Hepatocyte (in vitro differentiated cells): ENCODE results near the gene TIMP4. TPM values are rescaled to one million over a fixed set of nuclear protein-coding genes. Genes with fewer than 3 reads are reported as not detected.

ENCODE experiments used
- DNase-seq: peaks from one replicate; pipeline ENCODE4 v3.0.0-alpha.2; 2016; ENCODE audit warnings: low spot score
- H2AFZ ChIP-seq: fragments of 200-600 bp; sonication (generic); 2 replicates; pipeline ENCODE4 v1.6.0; 2016; ENCODE audit warnings: antibody characterized with exemption, mild to moderate bottlenecking
- H3K27ac ChIP-seq: fragments of 200-600 bp; sonication (generic); 2 replicates; pipeline ENCODE4 v1.5.1; 2016; ENCODE audit warnings: mild to moderate bottlenecking
- H3K27me3 ChIP-seq: fragments of 200-600 bp; sonication (generic); 2 replicates; pipeline ENCODE4 v1.6.1; 2016
- H3K36me3 ChIP-seq: fragments of 200-600 bp; sonication (generic); replicated peaks from 2 replicates; pipeline ENCODE4 v1.5.1; 2016; ENCODE audit warnings: low read depth; ENCODE audit not compliant: insufficient read depth
- H3K4me1 ChIP-seq: fragments of 200-600 bp; sonication (generic); 2 replicates; pipeline ENCODE4 v1.5.1; 2016; ENCODE audit warnings: mild to moderate bottlenecking, moderate library complexity; ENCODE audit not compliant: insufficient read depth
- H3K4me2 ChIP-seq: fragments of 200-600 bp; sonication (generic); 2 replicates; pipeline ENCODE4 v1.6.0; 2016
- H3K4me3 ChIP-seq: fragments of 200-600 bp; sonication (generic); 2 replicates; pipeline ENCODE4 v1.5.1; 2016; ENCODE audit warnings: mild to moderate bottlenecking
- H3K79me2 ChIP-seq: fragments of 200-600 bp; sonication (generic); 2 replicates; pipeline ENCODE4 v1.6.0; 2017; ENCODE audit warnings: mild to moderate bottlenecking
- H3K9me2 ChIP-seq: fragments of 200-600 bp; sonication (generic); replicated peaks from 2 replicates; pipeline ENCODE4 v1.6.0; 2017; ENCODE audit warnings: mild to moderate bottlenecking; ENCODE audit not compliant: insufficient read depth
- H3K9me3 ChIP-seq: fragments of 200-600 bp; sonication (generic); 2 replicates; pipeline ENCODE4 v1.5.1; 2016; ENCODE audit warnings: low read depth, mild to moderate bottlenecking
- H4K20me1 ChIP-seq: fragments of 200-600 bp; sonication (generic); 2 replicates; pipeline ENCODE4 v1.6.0; 2016; ENCODE audit warnings: mild to moderate bottlenecking; ENCODE audit not compliant: insufficient read depth, poor library complexity, severe bottlenecking
- CTCF ChIP-seq: fragments of 200-600 bp; sonication (generic); IDR thresholded peaks from 2 replicates; pipeline ENCODE4 v1.5.1; 2016; ENCODE audit warnings: antibody characterized with exemption, mild to moderate bottlenecking; ENCODE audit not compliant: poor library complexity
- EZH2 ChIP-seq: fragments of 200-600 bp; sonication (generic); IDR thresholded peaks from 2 replicates; pipeline ENCODE4 v1.6.1; 2016; ENCODE audit warnings: antibody characterized with exemption, mild to moderate bottlenecking, borderline replicate concordance
- EZH2phosphoT487 ChIP-seq: fragments of 200-600 bp; sonication (generic); IDR thresholded peaks from one replicate; pipeline ENCODE4 v1.6.1; 2018; ENCODE audit warnings: antibody characterized with exemption, mild to moderate bottlenecking, low read depth, moderate library complexity; ENCODE audit not compliant: unreplicated experiment, severe bottlenecking
- WGBS: methylation state at CpG from one replicate; pipeline ENCODE4 v1.1.6; 2016; ENCODE audit warnings: low lambda C conversion rate; ENCODE audit errors: missing lambda C conversion rate; 5-methylcytosine and 5-hydroxymethylcytosine counted together
- polyA plus RNA-seq: library from polyadenylated mRNA; unstranded; fragments of >200 nt; fragmentation: Nextera tagmentation; extraction: Ambion mirVana; gene quantifications from 2 replicates; pipeline ENCODE4 v1.2.1, GENCODE V29; 2016
- total RNA-seq: library from RNA; depleted of rRNA; stranded (reverse); fragments of >200 nt; gene quantifications from 2 replicates; pipeline ENCODE4 v1.2.3, GENCODE V29; 2014

Gene TIMP4
- total and polyA plus RNA-seq, 2 experiments from 2014 or later: 4.7 TPM

GRCh38 chr3:12198301-12198700, 39.6 kb upstream of the TIMP4 start:
- 66% methylated on average over 5 of the region's 5 CpGs for WGBS
- TF ChIP-seq EZH2phosphoT487: no peak
- TF ChIP-seq EZH2: no peak
- TF ChIP-seq CTCF: no peak
- Histone ChIP-seq H3K4me1 (peaks cover 15% of the 10 kb centered on the region), H3K9me2 (no peaks in the 10 kb centered on the region), H3K9me3 (no peaks in the 10 kb centered on the region), H4K20me1 (no peaks in the 10 kb centered on the region), H3K4me2 (no peak overlapping the region), H2AFZ (no peak overlapping the region), H3K27ac (no peak overlapping the region), H3K4me3 (no peak overlapping the region), H3K79me2 (no peaks in the 10 kb centered on the region), H3K36me3 (no peaks in the 10 kb centered on the region), H3K27me3 (no peaks in the 10 kb centered on the region)
- no peak for DNase-seq

- no peaks in the 10 kb centered on the region for H3K79me2 ChIP-seq
- no peaks in the 10 kb centered on the region for H3K27me3 ChIP-seq
- H3K9me3 ChIP-seq: no peaks in the 10 kb centered on the region
- TF ChIP-seq CTCF (no peak), EZH2phosphoT487 (no peak), EZH2 (no peak)
- H3K4me3 ChIP-seq: no peak overlapping the region
- H3K4me2 ChIP-seq: no peak overlapping the region
- peaks cover 15% of the 10 kb centered on the region for H3K4me1 ChIP-seq
- no peak overlapping the region for H2AFZ ChIP-seq
- H3K36me3 ChIP-seq: no peaks in the 10 kb centered on the region
- no peak overlapping the region for H3K27ac ChIP-seq
- no peaks in the 10 kb centered on the region for H3K9me2 ChIP-seq
- no peaks in the 10 kb centered on the region for H4K20me1 ChIP-seq
- no peak for DNase-seq
Measured at GRCh38 chr3:12197475-12197874, 38.8 kb upstream of the TIMP4 start.

- H4K20me1 ChIP-seq: no peaks in the 10 kb centered on the region
- no peak for DNase-seq
- H2AFZ ChIP-seq: no peak overlapping the region
- TF ChIP-seq EZH2phosphoT487 (no peak), CTCF (no peak), EZH2 (no peak)
- H3K4me3 ChIP-seq: no peak overlapping the region
- H3K36me3 ChIP-seq: no peaks in the 10 kb centered on the region
- H3K27me3 ChIP-seq: no peaks in the 10 kb centered on the region
- H3K9me3 ChIP-seq: no peaks in the 10 kb centered on the region
- no peak overlapping the region for H3K4me2 ChIP-seq
- H3K9me2 ChIP-seq: no peaks in the 10 kb centered on the region
- peaks cover 15% of the 10 kb centered on the region for H3K4me1 ChIP-seq
- no peak overlapping the region for H3K27ac ChIP-seq
- H3K79me2 ChIP-seq: no peaks in the 10 kb centered on the region
- 69% methylated on average over 3 of the region's 3 CpGs for WGBS
Measured at GRCh38 chr3:12196684-12197083, 38.0 kb upstream of the TIMP4 start.

- no peaks in the 10 kb centered on the region for H3K9me3 ChIP-seq
- H3K27me3 ChIP-seq: no peaks in the 10 kb centered on the region
- H3K79me2 ChIP-seq: no peaks in the 10 kb centered on the region
- H3K27ac ChIP-seq: no peak overlapping the region
- no peak for TF ChIP-seq EZH2
- no peak for TF ChIP-seq EZH2phosphoT487
- no peak for TF ChIP-seq CTCF
- H4K20me1 ChIP-seq: no peaks in the 10 kb centered on the region
- H3K9me2 ChIP-seq: no peaks in the 10 kb centered on the region
- H3K4me1 ChIP-seq: peaks cover 15% of the 10 kb centered on the region
- H3K4me3 ChIP-seq: no peak overlapping the region
- WGBS: 71% methylated on average over 4 of the region's 4 CpGs
- H2AFZ ChIP-seq: no peak overlapping the region
- DNase-seq: no peak
- no peaks in the 10 kb centered on the region for H3K36me3 ChIP-seq
- no peak overlapping the region for H3K4me2 ChIP-seq
Measured at GRCh38 chr3:12195231-12195630, 36.5 kb upstream of the TIMP4 start.
